Caco-2 (cell line): ENCODE measurements around the gene SSTR5. TPM values are rescaled to one million over a fixed set of nuclear protein-coding genes. Genes with fewer than 3 reads are reported as not detected.

Experiments
- BruUV-seq: library from RNA; stranded (reverse); fragments of 400-500 nt; replicated peaks from 2 replicates; lab custom pipeline; 2021; lab: Mats Ljungman, UMichigan
- CTCF ChIA-PET: fragments of 300-600 bp; sonication (Branson Sonifier 250); formaldehyde crosslinking; loops from one replicate; lab custom pipeline; 2022; ENCODE audit warnings: antibody characterized with exemption; lab: Charles Lee
- POLR2A ChIA-PET: fragments of 300-600 bp; sonication (Branson Sonifier 250); formaldehyde crosslinking; loops from one replicate; lab custom pipeline; 2022; ENCODE audit warnings: antibody characterized with exemption; lab: Charles Lee
- DNase-seq, 2 experiments: peaks; one replicate each; pipeline versions ENCODE4 v3.0.0 to v3.0.0-alpha.2; 2020 to 2022
- H3K27me3 ChIP-seq: replicated peaks from 2 replicates; pipeline ENCODE4 v1.6.0; 2011; ENCODE audit warnings: low read length; ENCODE audit not compliant: control insufficient read depth, insufficient read depth
- H3K36me3 ChIP-seq: 2 replicates; pipeline ENCODE4 v1.5.1; 2011; ENCODE audit warnings: low read length; ENCODE audit not compliant: control insufficient read depth, insufficient read depth
- H3K4me1 ChIP-seq: fragments of 250-450 bp; sonication (Bioruptor Pico); 2 replicates; pipeline ENCODE4 v1.5.1; 2020; ENCODE audit warnings: mild to moderate bottlenecking
- H3K4me3 ChIP-seq: 2 replicates; pipeline ENCODE4 v1.5.1; 2011; ENCODE audit warnings: low read depth, mild to moderate bottlenecking, control low read depth, low read length
- H3K9me3 ChIP-seq: fragments of 250-450 bp; sonication (Bioruptor Pico); 2 replicates; pipeline ENCODE4 v1.5.1; 2020; ENCODE audit warnings: mild to moderate bottlenecking, moderate library complexity
- H3K27ac Mint-ChIP-seq: one replicate; pipeline ENCODE4 v1.8.0; 2022; ENCODE audit warnings: mixed read lengths; ENCODE audit not compliant: unreplicated experiment
- H3K27me3 Mint-ChIP-seq: one replicate; pipeline ENCODE4 v1.8.0; 2022; ENCODE audit warnings: mixed read lengths; ENCODE audit not compliant: insufficient read depth, unreplicated experiment
- H3K36me3 Mint-ChIP-seq: one replicate; pipeline ENCODE4 v1.8.0; 2022; ENCODE audit warnings: mild to moderate bottlenecking, mixed read lengths; ENCODE audit not compliant: insufficient read depth, unreplicated experiment
- H3K4me1 Mint-ChIP-seq: one replicate; pipeline ENCODE4 v1.8.0; 2022; ENCODE audit warnings: low read depth, mixed read lengths; ENCODE audit not compliant: unreplicated experiment
- H3K4me3 Mint-ChIP-seq: one replicate; pipeline ENCODE4 v1.8.0; 2022; ENCODE audit warnings: mild to moderate bottlenecking, moderate library complexity, mixed read lengths; ENCODE audit not compliant: unreplicated experiment
- H3K9me3 Mint-ChIP-seq: one replicate; pipeline ENCODE4 v1.8.0; 2022; ENCODE audit warnings: mixed read lengths; ENCODE audit not compliant: unreplicated experiment
- intact Hi-C: fragments of 100-400 bp; cut with micrococcal nuclease; formaldehyde crosslinking; loops from one replicate; pipeline ENCODE4 v1.10.0; 2022; ENCODE audit not compliant: unreplicated experiment
- total RNA-seq: library from RNA; stranded (reverse); gene quantifications from 2 replicates; pipeline ENCODE4 v1.2.3, GENCODE V29; 2022
- TF ChIP-seq, protein P1 (sequence below), 2 experiments: fragments of 200-600 bp in 1 of 2; IDR thresholded peaks; 1 replicate in 1 of 2; 2 replicates in 1 of 2; pipeline versions ENCODE4 v1.5.1 to v1.8.0; 2011 to 2022; ENCODE audit warnings: antibody characterized with exemption in 1 of 2, control low read depth in 1 of 2, inconsistent platforms in 1 of 2, low read depth in 1 of 2, low read length in 1 of 2, mild to moderate bottlenecking in 1 of 2, moderate library complexity in 1 of 2; ENCODE audit not compliant: insufficient read depth in 1 of 2, severe bottlenecking in 1 of 2, unreplicated experiment in 1 of 2

Gene SSTR5
- total RNA-seq, 1 experiment from 2014 or later, result 0.23 TPM

DNA sequence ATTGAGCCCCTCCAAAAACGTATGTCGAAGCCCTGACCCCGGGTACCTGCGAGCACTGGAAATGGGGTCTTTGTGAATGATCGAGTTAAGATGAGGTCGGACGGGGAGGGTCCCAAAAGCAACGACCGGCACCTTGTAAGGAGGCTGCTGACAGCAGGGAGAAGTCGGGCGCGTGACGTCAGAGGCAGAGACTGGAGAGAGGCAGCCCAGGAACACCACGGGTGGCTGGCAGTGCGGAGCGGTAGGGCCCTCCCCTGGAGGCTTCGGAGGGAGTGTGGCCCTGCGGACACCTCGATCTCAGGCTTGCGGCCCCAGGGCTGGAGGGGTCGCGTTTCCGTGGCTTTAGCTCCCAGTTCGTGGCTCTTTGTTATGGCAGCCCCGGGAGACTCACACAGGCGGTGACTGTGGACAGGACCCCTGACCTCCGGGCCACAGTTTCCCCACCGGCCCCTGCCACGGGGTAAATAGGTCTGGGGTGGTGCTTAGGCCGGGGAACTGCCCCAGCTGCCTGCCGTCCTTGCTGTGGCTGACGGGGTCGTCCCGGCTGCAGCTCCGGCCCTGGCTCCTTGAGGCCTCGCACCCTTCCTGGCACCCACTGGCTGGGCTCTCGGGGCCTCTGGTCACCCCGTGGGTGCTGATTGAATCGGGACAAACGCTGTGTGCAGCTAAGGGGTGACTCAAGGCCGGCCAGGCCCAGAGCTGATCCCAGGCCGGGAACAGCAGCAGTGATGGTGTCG lies 10.6 kb upstream of the SSTR5 start:
- H3K9me3 Mint-ChIP-seq, result no peaks in the 10 kb centered on the region

DNA sequence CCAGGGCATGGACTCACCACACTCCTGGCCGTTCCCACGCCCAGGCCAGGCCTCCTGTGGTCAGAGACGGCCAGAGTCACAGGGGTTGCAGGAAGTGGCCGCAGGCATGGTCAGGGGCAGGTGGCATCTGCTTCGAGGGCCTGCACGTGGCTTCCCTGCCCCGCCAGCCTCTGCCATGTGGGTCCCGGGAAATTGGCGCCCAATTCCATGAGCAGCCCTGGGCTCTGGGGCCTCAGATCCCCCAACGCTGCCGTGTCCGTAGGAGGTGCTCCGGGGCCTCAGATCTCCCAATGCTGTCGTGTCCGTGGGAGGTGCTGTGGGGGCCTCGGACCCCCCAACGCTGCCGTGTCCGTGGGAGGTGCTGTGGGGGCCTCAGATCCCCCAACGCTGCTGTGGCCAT lies 9.7 kb upstream of the SSTR5 start:
- no peaks in the 10 kb centered on the region for H3K4me1 Mint-ChIP-seq
- H3K4me3 Mint-ChIP-seq, result no peak overlapping the region
- no peaks in the 10 kb centered on the region for H3K9me3 ChIP-seq
- no peak overlapping the region for H3K27ac Mint-ChIP-seq
- DNase-seq, result no peak
- no peaks in the 10 kb centered on the region for H3K9me3 Mint-ChIP-seq
- H3K4me3 ChIP-seq, result no peak overlapping the region
- H3K27me3 ChIP-seq, result no peaks in the 10 kb centered on the region
- TF ChIP-seq, protein P1, sequence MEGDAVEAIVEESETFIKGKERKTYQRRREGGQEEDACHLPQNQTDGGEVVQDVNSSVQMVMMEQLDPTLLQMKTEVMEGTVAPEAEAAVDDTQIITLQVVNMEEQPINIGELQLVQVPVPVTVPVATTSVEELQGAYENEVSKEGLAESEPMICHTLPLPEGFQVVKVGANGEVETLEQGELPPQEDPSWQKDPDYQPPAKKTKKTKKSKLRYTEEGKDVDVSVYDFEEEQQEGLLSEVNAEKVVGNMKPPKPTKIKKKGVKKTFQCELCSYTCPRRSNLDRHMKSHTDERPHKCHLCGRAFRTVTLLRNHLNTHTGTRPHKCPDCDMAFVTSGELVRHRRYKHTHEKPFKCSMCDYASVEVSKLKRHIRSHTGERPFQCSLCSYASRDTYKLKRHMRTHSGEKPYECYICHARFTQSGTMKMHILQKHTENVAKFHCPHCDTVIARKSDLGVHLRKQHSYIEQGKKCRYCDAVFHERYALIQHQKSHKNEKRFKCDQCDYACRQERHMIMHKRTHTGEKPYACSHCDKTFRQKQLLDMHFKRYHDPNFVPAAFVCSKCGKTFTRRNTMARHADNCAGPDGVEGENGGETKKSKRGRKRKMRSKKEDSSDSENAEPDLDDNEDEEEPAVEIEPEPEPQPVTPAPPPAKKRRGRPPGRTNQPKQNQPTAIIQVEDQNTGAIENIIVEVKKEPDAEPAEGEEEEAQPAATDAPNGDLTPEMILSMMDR (IDR thresholded peaks at IDR 0.05; ENCODE audit: insufficient read depth in 1 of 2, low read depth in 1 of 2, low read length in 1 of 2, severe bottlenecking in 1 of 2, unreplicated experiment in 1 of 2), result no peak
- H3K36me3 ChIP-seq, result no peaks in the 10 kb centered on the region
- H3K4me1 ChIP-seq, result no peaks in the 10 kb centered on the region
- ChIA-PET CTCF (no interaction called here), POLR2A (no interaction called here)
- no peaks in the 10 kb centered on the region for H3K36me3 Mint-ChIP-seq
- intact Hi-C loops, result no loop called here
- no TSS peak for BruUV-seq
- H3K27me3 Mint-ChIP-seq, result peaks cover 12% of the 10 kb centered on the region

More for the DNA sequence above, 10.6 kb upstream of the SSTR5 start:
- H3K27me3 ChIP-seq, result no peaks in the 10 kb centered on the region
- intact Hi-C loops, result no loop called here
- Mint-ChIP-seq H3K4me3 (no peak overlapping the region), H3K4me1 (no peaks in the 10 kb centered on the region), H3K27me3 (peaks cover 10% of the 10 kb centered on the region), H3K36me3 (no peaks in the 10 kb centered on the region), H3K27ac (no peak overlapping the region)
- no peak overlapping the region for H3K4me3 ChIP-seq
- CTCF ChIA-PET, result no interaction called here
- TF ChIP-seq, protein P1 (IDR thresholded peaks at IDR 0.05; ENCODE audit: insufficient read depth in 1 of 2, low read depth in 1 of 2, low read length in 1 of 2, severe bottlenecking in 1 of 2, unreplicated experiment in 1 of 2), result no peak
- POLR2A ChIA-PET, result no interaction called here
- BruUV-seq, result no TSS peak
- DNase-seq, result no peak
- no peaks in the 10 kb centered on the region for H3K9me3 ChIP-seq
- no peaks in the 10 kb centered on the region for H3K36me3 ChIP-seq
- H3K4me1 ChIP-seq, result no peaks in the 10 kb centered on the region

DNA sequence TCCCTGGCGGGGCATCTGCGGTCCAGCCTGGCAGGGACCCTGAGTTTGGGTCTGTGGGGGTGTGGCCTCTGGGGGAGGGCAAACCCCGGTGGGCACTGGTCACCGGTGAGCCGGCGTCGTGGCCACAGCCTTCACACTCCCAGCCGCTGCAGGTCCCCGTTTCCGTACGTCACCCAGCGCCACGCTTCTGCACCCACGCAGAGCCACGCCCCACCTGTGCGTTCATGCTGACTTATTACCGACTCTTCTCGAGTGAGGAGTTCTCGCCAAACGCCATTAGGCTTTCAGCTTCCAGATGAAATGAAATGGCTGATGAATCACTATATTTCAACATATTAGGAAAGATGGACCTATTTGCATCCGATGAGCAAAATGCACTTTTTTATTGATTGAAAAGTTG lies 8.8 kb upstream of the SSTR5 start:
- POLR2A ChIA-PET, result no interaction called here
- CTCF ChIA-PET, result interaction anchor here (1.1 kb wide), 1 partner anchor 39 kb away, joined by 3 read pairs; no protein-coding TSS in a partner anchor
- intact Hi-C loops, result no loop called here
- H3K4me1 Mint-ChIP-seq, result no peaks in the 10 kb centered on the region
- H3K9me3 Mint-ChIP-seq, result no peaks in the 10 kb centered on the region
- H3K27me3 Mint-ChIP-seq, result peaks cover 12% of the 10 kb centered on the region
- no peaks in the 10 kb centered on the region for H3K4me1 ChIP-seq
- H3K27ac Mint-ChIP-seq, result no peak overlapping the region
- H3K27me3 ChIP-seq, result no peaks in the 10 kb centered on the region
- no peaks in the 10 kb centered on the region for H3K36me3 ChIP-seq
- no TSS peak for BruUV-seq
- no peaks in the 10 kb centered on the region for H3K9me3 ChIP-seq
- H3K36me3 Mint-ChIP-seq, result no peaks in the 10 kb centered on the region
- TF ChIP-seq, protein P1 (IDR thresholded peaks at IDR 0.05; ENCODE audit: insufficient read depth in 1 of 2, low read depth in 1 of 2, low read length in 1 of 2, severe bottlenecking in 1 of 2, unreplicated experiment in 1 of 2), result no peak
- H3K4me3 ChIP-seq, result no peak overlapping the region
- DNase-seq, result no peak
- H3K4me3 Mint-ChIP-seq, result no peak overlapping the region
